SK-N-SH treated with all-trans-retinoic acid at 6 μM for 48 hours (cell line): ENCODE data around the gene NXN.

ENCODE experiments used
- ATAC-seq: fragments of 200-7000 bp; cut with Tn5 transposase; 3 replicates; pipeline ENCODE4 v1.9.1; 2020; ENCODE audit warnings: mild to moderate bottlenecking, moderate library complexity
- ARNTL ChIP-seq: fragments of 450-650 bp; formaldehyde crosslinking; IDR thresholded peaks from 2 replicates; pipeline ENCODE4 v1.5.0; 2020; ENCODE audit warnings: low read depth, mild to moderate bottlenecking, moderate library complexity, borderline replicate concordance
- BACH2 ChIP-seq: fragments of 250-450 bp; sonication (Bioruptor Pico); IDR thresholded peaks from 2 replicates; pipeline ENCODE4 v1.9.0; 2021; ENCODE audit warnings: mild to moderate bottlenecking, borderline replicate concordance
- CSDC2 ChIP-seq: fragments of 250-450 bp; sonication (Bioruptor Pico); IDR thresholded peaks from 2 replicates; pipeline ENCODE4 v1.5.0; 2020; ENCODE audit warnings: mild to moderate bottlenecking, moderate library complexity
- CSRNP3 ChIP-seq: fragments of 250-450 bp; sonication (Bioruptor Pico); IDR thresholded peaks from 2 replicates; pipeline ENCODE4 v1.5.1; 2021; ENCODE audit warnings: mild to moderate bottlenecking, moderate library complexity
- ESRRG ChIP-seq: fragments of 250-450 bp; sonication (Bioruptor Pico); IDR thresholded peaks from 2 replicates; pipeline ENCODE4 v1.6.1; 2021; ENCODE audit warnings: mild to moderate bottlenecking
- ISL1 ChIP-seq: fragments of 250-450 bp; sonication (Bioruptor Pico); IDR thresholded peaks from 2 replicates; pipeline ENCODE4 v2.1.2; 2022; ENCODE audit warnings: mild to moderate bottlenecking, moderate library complexity
- OSR1 ChIP-seq: fragments of 250-450 bp; sonication (Bioruptor Pico); IDR thresholded peaks from 2 replicates; pipeline ENCODE4 v1.8.0; 2022; ENCODE audit warnings: moderate library complexity, mild to moderate bottlenecking, inconsistent platforms
- PATZ1 ChIP-seq: fragments of 250-450 bp; sonication (Bioruptor Pico); IDR thresholded peaks from 2 replicates; pipeline ENCODE4 v1.8.0; 2020; ENCODE audit warnings: mild to moderate bottlenecking, moderate library complexity, borderline replicate concordance
- POU6F1 ChIP-seq: fragments of 250-450 bp; sonication (Bioruptor Pico); IDR thresholded peaks from 2 replicates; pipeline ENCODE4 v1.8.0; 2021; ENCODE audit warnings: low read depth, mild to moderate bottlenecking, moderate library complexity, borderline replicate concordance
- PPARA ChIP-seq: fragments of 250-450 bp; sonication (Bioruptor Pico); IDR thresholded peaks from 2 replicates; pipeline ENCODE4 v1.5.0; 2020; ENCODE audit warnings: mild to moderate bottlenecking, borderline replicate concordance
- RARB ChIP-seq: fragments of 250-450 bp; sonication (Bioruptor Pico); IDR thresholded peaks from 2 replicates; pipeline ENCODE4 v1.8.0; 2021; ENCODE audit warnings: mild to moderate bottlenecking, moderate library complexity
- SNAI2 ChIP-seq: fragments of 250-450 bp; sonication (Bioruptor Pico); IDR thresholded peaks from 2 replicates; pipeline ENCODE4 v1.5.0; 2020; ENCODE audit warnings: mild to moderate bottlenecking, moderate library complexity
- TCF4 ChIP-seq: fragments of 250-450 bp; sonication (Bioruptor Pico); IDR thresholded peaks from 2 replicates; pipeline ENCODE4 v1.8.0; 2021; ENCODE audit warnings: mild to moderate bottlenecking, moderate library complexity, borderline replicate concordance
- TOX ChIP-seq: fragments of 250-450 bp; sonication (Bioruptor Pico); IDR thresholded peaks from 2 replicates; pipeline ENCODE4 v1.8.0; 2021; ENCODE audit warnings: mild to moderate bottlenecking, moderate library complexity, borderline replicate concordance
- TSHZ2 ChIP-seq: fragments of 250-450 bp; sonication (Bioruptor Pico); IDR thresholded peaks from 2 replicates; pipeline ENCODE4 v1.5.0; 2020; ENCODE audit warnings: mild to moderate bottlenecking, moderate library complexity
- ZC3H10 ChIP-seq: fragments of 250-450 bp; sonication (Bioruptor Pico); IDR thresholded peaks from 2 replicates; pipeline ENCODE4 v1.5.1; 2021; ENCODE audit warnings: mild to moderate bottlenecking, moderate library complexity
- ZFP3 ChIP-seq: fragments of 250-450 bp; sonication (Bioruptor Pico); IDR thresholded peaks from 2 replicates; pipeline ENCODE4 v1.5.0; 2020; ENCODE audit warnings: mild to moderate bottlenecking, moderate library complexity
- ZFP30 ChIP-seq: fragments of 450-650 bp; formaldehyde crosslinking; IDR thresholded peaks from 2 replicates; pipeline ENCODE4 v1.5.0; 2022; ENCODE audit warnings: mild to moderate bottlenecking, moderate library complexity
- ZNF565 ChIP-seq: fragments of 450-650 bp; formaldehyde crosslinking; conservative IDR thresholded peaks from 2 replicates; pipeline ENCODE4 v1.5.0; 2020; ENCODE audit warnings: low read depth, mild to moderate bottlenecking, moderate library complexity
- ZNF8 ChIP-seq: fragments of 450-650 bp; formaldehyde crosslinking; IDR thresholded peaks from 2 replicates; pipeline ENCODE4 v1.5.0; 2020; ENCODE audit warnings: mild to moderate bottlenecking, moderate library complexity

Gene NXN

GRCh38 chr17:969811-970355 is 9.7 kb downstream of the NXN start:
- no peak for TF ChIP-seq TOX (CRISPR knock-in tag)
- TF ChIP-seq OSR1 (CRISPR knock-in tag): no peak
- no peak for TF ChIP-seq BACH2 (CRISPR knock-in tag)
- no peak for TF ChIP-seq ZC3H10
- TF ChIP-seq PPARA (CRISPR knock-in tag): no peak
- TF ChIP-seq CSDC2 (CRISPR knock-in tag): no peak
- no peak for TF ChIP-seq ESRRG (CRISPR knock-in tag)
- no peak for TF ChIP-seq TSHZ2 (CRISPR knock-in tag)
- TF ChIP-seq PATZ1 (CRISPR knock-in tag): no peak
- TF ChIP-seq ZNF565 (CRISPR knock-in tag): no peak
- no peak for TF ChIP-seq ARNTL (CRISPR knock-in tag)
- TF ChIP-seq ISL1 (CRISPR knock-in tag): no peak
- TF ChIP-seq POU6F1 (CRISPR knock-in tag): no peak
- TF ChIP-seq ZFP3 (CRISPR knock-in tag): no peak
- no peak for TF ChIP-seq ZFP30
- no peak for TF ChIP-seq RARB (CRISPR knock-in tag)
- no peak for TF ChIP-seq TCF4
- TF ChIP-seq CSRNP3 (CRISPR knock-in tag): no peak

GRCh38 chr17:968812-969730 is 10.5 kb downstream of the NXN start:
- ATAC-seq: no peak

More at GRCh38 chr17:969811-970355, 9.7 kb downstream of the NXN start:
- no peak for ATAC-seq

More at GRCh38 chr17:968812-969730, 10.5 kb downstream of the NXN start:
- TF ChIP-seq ZFP3 (CRISPR knock-in tag): no peak
- no peak for TF ChIP-seq TSHZ2 (CRISPR knock-in tag)
- TF ChIP-seq ZNF8 (CRISPR knock-in tag): no peak
- TF ChIP-seq SNAI2: no peak
